Measurements from ENCODE around the gene WRNIP1.

The WRNIP1 gene

GRCh38 chr6:2784061-2784460 is 18.9 kb downstream of the WRNIP1 start:
- WGBS, result 93% methylated on average over 5 of the region's 5 CpGs
- Histone ChIP-seq H3K23ac (ENCODE audit: low read length in 2 of 2) (peak overlapping the region in 1 of 2 experiments; percentile 83), H2BK15ac (ENCODE audit: low read depth, poor library complexity, severe bottlenecking) (no peak overlapping the region), H3K36me3 (ENCODE audit: control insufficient read depth in 1 of 2, insufficient read depth in 2 of 2, low read depth in 1 of 2, low read length in 2 of 2) (peaks cover 49 to 74% of the 10 kb centered on the region in 2 experiments), H3K14ac (ENCODE audit: low read length in 2 of 2) (no peak overlapping the region), H2AFZ (ENCODE audit: low read depth, low read length) (no peak overlapping the region), H3K4ac (ENCODE audit: low read depth in 1 of 2, low read length in 2 of 2) (no peak overlapping the region), H3K79me1 (replicated peaks; ENCODE audit: low read length, poor library complexity, severe bottlenecking) (peaks cover 53% of the 10 kb centered on the region), H3K9me3 (ENCODE audit: control insufficient read depth, low read length) (no peaks in the 10 kb centered on the region), H2BK12ac (ENCODE audit: low read length in 2 of 2) (no peak overlapping the region), H4K91ac (ENCODE audit: low read length) (no peak overlapping the region), H3K27ac (ENCODE audit: low read length, poor library complexity, severe bottlenecking) (no peak overlapping the region), H3K18ac (ENCODE audit: low read depth in 1 of 2, low read length in 2 of 2) (no peak overlapping the region), H3K9ac (ENCODE audit: low read length) (no peak overlapping the region), H3K4me3 (ENCODE audit: insufficient read depth in 1 of 2, low read depth in 1 of 2, low read length in 2 of 2) (no peak overlapping the region), H3K4me2 (ENCODE audit: low read length, poor library complexity, severe bottlenecking) (no peak overlapping the region), H4K8ac (ENCODE audit: low read length) (no peak overlapping the region), H2BK120ac (ENCODE audit: low read depth, low read length) (no peak overlapping the region), H3K27me3 (ENCODE audit: control insufficient read depth in 1 of 2, insufficient read depth in 1 of 2, low read length in 2 of 2) (no peaks in the 10 kb centered on the region), H2BK5ac (ENCODE audit: low read depth, low read length, poor library complexity, severe bottlenecking) (no peak overlapping the region), H2AK5ac (ENCODE audit: low read length, severe bottlenecking) (no peak overlapping the region), H3K4me1 (ENCODE audit: control insufficient read depth, insufficient read depth, low read depth, low read length) (peaks cover 6% of the 10 kb centered on the region)
- DNase-seq, result peak; percentile 14

- H4K91ac ChIP-seq (ENCODE audit: low read length), result no peak overlapping the region
- H4K8ac ChIP-seq (ENCODE audit: low read length), result peak overlapping the region; percentile 28
- no peak overlapping the region for H2AFZ ChIP-seq (ENCODE audit: low read depth, low read length)
- no peak overlapping the region for H3K4me2 ChIP-seq (ENCODE audit: low read length, poor library complexity, severe bottlenecking)
- no peaks in the 10 kb centered on the region for H3K9me3 ChIP-seq (ENCODE audit: control insufficient read depth, low read length)
- peak overlapping the region in 1 of 2 experiments; percentile 14 for H3K23ac ChIP-seq (ENCODE audit: low read length in 2 of 2)
- no peak overlapping the region for H2BK120ac ChIP-seq (ENCODE audit: low read depth, low read length)
- DNase-seq, result no peak
- H2BK15ac ChIP-seq (ENCODE audit: low read depth, poor library complexity, severe bottlenecking), result no peak overlapping the region
- H3K4me3 ChIP-seq (ENCODE audit: insufficient read depth in 1 of 2, low read depth in 1 of 2, low read length in 2 of 2), result no peak overlapping the region
- H3K36me3 ChIP-seq (ENCODE audit: control insufficient read depth in 1 of 2, insufficient read depth in 2 of 2, low read depth in 1 of 2, low read length in 2 of 2), result peaks cover 44 to 65% of the 10 kb centered on the region in 2 experiments
- no peak overlapping the region for H3K18ac ChIP-seq (ENCODE audit: low read depth in 1 of 2, low read length in 2 of 2)
- H2AK5ac ChIP-seq (ENCODE audit: low read length, severe bottlenecking), result no peak overlapping the region
- H3K14ac ChIP-seq (ENCODE audit: low read length in 2 of 2), result no peak overlapping the region
- no peak overlapping the region for H2BK12ac ChIP-seq (ENCODE audit: low read length in 2 of 2)
- no peak overlapping the region for H3K9ac ChIP-seq (ENCODE audit: low read length)
- no peak overlapping the region for H3K4ac ChIP-seq (ENCODE audit: low read depth in 1 of 2, low read length in 2 of 2)
- H3K27me3 ChIP-seq (ENCODE audit: control insufficient read depth in 1 of 2, insufficient read depth in 1 of 2, low read length in 2 of 2), result no peaks in the 10 kb centered on the region
- H3K79me1 ChIP-seq (replicated peaks; ENCODE audit: low read length, poor library complexity, severe bottlenecking), result peaks cover 48% of the 10 kb centered on the region
- H2BK5ac ChIP-seq (ENCODE audit: low read depth, low read length, poor library complexity, severe bottlenecking), result no peak overlapping the region
- WGBS, result 96% methylated on average over 7 of the region's 7 CpGs
- no peak overlapping the region for H3K27ac ChIP-seq (ENCODE audit: low read length, poor library complexity, severe bottlenecking)
- peaks cover 10% of the 10 kb centered on the region for H3K4me1 ChIP-seq (ENCODE audit: control insufficient read depth, insufficient read depth, low read depth, low read length)
Measured at GRCh38 chr6:2784930-2785329, 19.7 kb downstream of the WRNIP1 start.

- no peaks in the 10 kb centered on the region for H3K9me3 ChIP-seq (ENCODE audit: control insufficient read depth, low read length)
- H2AFZ ChIP-seq (ENCODE audit: low read depth, low read length), result no peak overlapping the region
- no peak overlapping the region for H4K8ac ChIP-seq (ENCODE audit: low read length)
- no peak overlapping the region for H3K4ac ChIP-seq (ENCODE audit: low read depth in 1 of 2, low read length in 2 of 2)
- no peak overlapping the region for H3K23ac ChIP-seq (ENCODE audit: low read length in 2 of 2)
- H2BK12ac ChIP-seq (ENCODE audit: low read length in 2 of 2), result no peak overlapping the region
- no peak overlapping the region for H2BK120ac ChIP-seq (ENCODE audit: low read depth, low read length)
- no peak overlapping the region for H3K18ac ChIP-seq (ENCODE audit: low read depth in 1 of 2, low read length in 2 of 2)
- H3K4me3 ChIP-seq (ENCODE audit: insufficient read depth in 1 of 2, low read depth in 1 of 2, low read length in 2 of 2), result no peak overlapping the region
- H2BK5ac ChIP-seq (ENCODE audit: low read depth, low read length, poor library complexity, severe bottlenecking), result no peak overlapping the region
- no peak overlapping the region for H3K27ac ChIP-seq (ENCODE audit: low read length, poor library complexity, severe bottlenecking)
- 65% methylated on average over 4 of the region's 4 CpGs for WGBS
- peaks cover 40 to 53% of the 10 kb centered on the region in 2 experiments for H3K36me3 ChIP-seq (ENCODE audit: control insufficient read depth in 1 of 2, insufficient read depth in 2 of 2, low read depth in 1 of 2, low read length in 2 of 2)
- no peak overlapping the region for H3K9ac ChIP-seq (ENCODE audit: low read length)
- no peak overlapping the region for H3K4me2 ChIP-seq (ENCODE audit: low read length, poor library complexity, severe bottlenecking)
- H3K79me1 ChIP-seq (replicated peaks; ENCODE audit: low read length, poor library complexity, severe bottlenecking), result peaks cover 41% of the 10 kb centered on the region
- no peak overlapping the region for H4K91ac ChIP-seq (ENCODE audit: low read length)
- no peak overlapping the region for H2AK5ac ChIP-seq (ENCODE audit: low read length, severe bottlenecking)
- H2BK15ac ChIP-seq (ENCODE audit: low read depth, poor library complexity, severe bottlenecking), result no peak overlapping the region
- no peak for DNase-seq
- H3K27me3 ChIP-seq (ENCODE audit: control insufficient read depth in 1 of 2, insufficient read depth in 1 of 2, low read length in 2 of 2), result no peaks in the 10 kb centered on the region
- H3K4me1 ChIP-seq (ENCODE audit: control insufficient read depth, insufficient read depth, low read depth, low read length), result peaks cover 14% of the 10 kb centered on the region
- H3K14ac ChIP-seq (ENCODE audit: low read length in 2 of 2), result no peak overlapping the region
Measured at GRCh38 chr6:2786269-2786668, 21.1 kb downstream of the WRNIP1 start.

GRCh38 chr6:2790588-2791449 is 25.6 kb downstream of the WRNIP1 start:
- peaks cover 13 to 14% of the 10 kb centered on the region in 2 experiments for H3K36me3 ChIP-seq (ENCODE audit: control insufficient read depth in 1 of 2, insufficient read depth in 2 of 2, low read depth in 1 of 2, low read length in 2 of 2)
- H3K14ac ChIP-seq (ENCODE audit: low read length in 2 of 2), result no peak overlapping the region
- H3K4ac ChIP-seq (ENCODE audit: low read depth in 1 of 2, low read length in 2 of 2), result no peak overlapping the region
- H3K79me1 ChIP-seq (replicated peaks; ENCODE audit: low read length, poor library complexity, severe bottlenecking), result peaks cover 33% of the 10 kb centered on the region
- H2BK12ac ChIP-seq (ENCODE audit: low read length in 2 of 2), result no peak overlapping the region
- H3K18ac ChIP-seq (ENCODE audit: low read depth in 1 of 2, low read length in 2 of 2), result no peak overlapping the region
- no peak overlapping the region for H4K91ac ChIP-seq (ENCODE audit: low read length)
- 23% methylated on average over 7 of the region's 11 CpGs for WGBS
- H3K4me2 ChIP-seq (ENCODE audit: low read length, poor library complexity, severe bottlenecking), result no peak overlapping the region
- H4K8ac ChIP-seq (ENCODE audit: low read length), result no peak overlapping the region
- peak overlapping the region; percentile 90 for H3K27ac ChIP-seq (ENCODE audit: low read length, poor library complexity, severe bottlenecking)
- H3K4me3 ChIP-seq (ENCODE audit: insufficient read depth in 1 of 2, low read depth in 1 of 2, low read length in 2 of 2), result peak overlapping the region in 1 of 2 experiments; percentile 56
- no peak overlapping the region for H2AK5ac ChIP-seq (ENCODE audit: low read length, severe bottlenecking)
- peaks cover 15% of the 10 kb centered on the region for H3K4me1 ChIP-seq (ENCODE audit: control insufficient read depth, insufficient read depth, low read depth, low read length)
- no peak overlapping the region for H2AFZ ChIP-seq (ENCODE audit: low read depth, low read length)
- H3K23ac ChIP-seq (ENCODE audit: low read length in 2 of 2), result no peak overlapping the region
- no peaks in the 10 kb centered on the region for H3K27me3 ChIP-seq (ENCODE audit: control insufficient read depth in 1 of 2, insufficient read depth in 1 of 2, low read length in 2 of 2)
- H2BK15ac ChIP-seq (ENCODE audit: low read depth, poor library complexity, severe bottlenecking), result no peak overlapping the region
- no peaks in the 10 kb centered on the region for H3K9me3 ChIP-seq (ENCODE audit: control insufficient read depth, low read length)
- no peak overlapping the region for H2BK5ac ChIP-seq (ENCODE audit: low read depth, low read length, poor library complexity, severe bottlenecking)
- peak overlapping the region; percentile 91 for H3K9ac ChIP-seq (ENCODE audit: low read length)
- peak; percentile 92 for DNase-seq
- no peak overlapping the region for H2BK120ac ChIP-seq (ENCODE audit: low read depth, low read length)
